H9 (cell line): ENCODE measurements around the gene C16orf86. TPM values are rescaled to one million over a fixed set of nuclear protein-coding genes. Genes with fewer than 3 reads are reported as not detected.
A peak's percentile ranks its signal among the peaks of the same experiment; 100 is the strongest.

Experiments
- DNase-seq: peaks from one replicate; pipeline ENCODE4 v3.0.0-alpha.2; 2017
- H2AFZ ChIP-seq: one replicate; pipeline ENCODE4 v1.6.1; 2013; ENCODE audit warnings: mild to moderate bottlenecking, low read length, control low read depth, moderate library complexity
- H2AK5ac ChIP-seq: 2 replicates; pipeline ENCODE4 v1.6.1; 2013; ENCODE audit warnings: low read length, control low read depth, mixed read lengths; ENCODE audit not compliant: insufficient read length
- H2BK120ac ChIP-seq: one replicate; pipeline ENCODE4 v1.6.1; 2013; ENCODE audit warnings: low read depth, mild to moderate bottlenecking, low read length, control low read depth, inconsistent platforms; ENCODE audit not compliant: poor library complexity, severe bottlenecking
- H2BK12ac ChIP-seq: 2 replicates; pipeline ENCODE4 v1.6.1; 2013; ENCODE audit warnings: low read length, control low read depth, mixed read lengths, low read depth; ENCODE audit not compliant: insufficient read length
- H2BK15ac ChIP-seq: 2 replicates; pipeline ENCODE4 v1.6.1; 2013; ENCODE audit warnings: low read depth, low read length, control low read depth
- H2BK20ac ChIP-seq: one replicate; pipeline ENCODE4 v1.6.1; 2013; ENCODE audit warnings: low read depth, mild to moderate bottlenecking, low read length, control low read depth, inconsistent platforms; ENCODE audit not compliant: poor library complexity, severe bottlenecking
- H2BK5ac ChIP-seq: 2 replicates; pipeline ENCODE4 v1.6.1; 2013; ENCODE audit warnings: low read length, control low read depth, mixed read lengths; ENCODE audit not compliant: insufficient read length
- H3K14ac ChIP-seq: 2 replicates; pipeline ENCODE4 v1.6.1; 2013; ENCODE audit warnings: low read length, control low read depth; ENCODE audit not compliant: insufficient read depth
- H3K18ac ChIP-seq: 2 replicates; pipeline ENCODE4 v1.6.1; 2013; ENCODE audit warnings: low read depth, mild to moderate bottlenecking, mixed read lengths, low read length, control low read depth; ENCODE audit not compliant: insufficient read length
- H3K23ac ChIP-seq: 2 replicates; pipeline ENCODE4 v1.6.1; 2013; ENCODE audit warnings: low read length, control low read depth, mixed read lengths, low read depth; ENCODE audit not compliant: insufficient read length
- H3K23me2 ChIP-seq: 2 replicates; pipeline ENCODE4 v1.6.1; 2013; ENCODE audit warnings: low read depth, mild to moderate bottlenecking, mixed read lengths, low read length, control low read depth; ENCODE audit not compliant: insufficient read length, poor library complexity, severe bottlenecking
- H3K27ac ChIP-seq: 2 replicates; pipeline ENCODE4 v1.5.1; 2013; ENCODE audit warnings: low read length, control low read depth, mixed read lengths, low read depth; ENCODE audit not compliant: insufficient read length
- H3K27me3 ChIP-seq: 2 replicates; pipeline ENCODE4 v1.6.1; 2013; ENCODE audit warnings: low read length, control low read depth, inconsistent platforms; ENCODE audit not compliant: insufficient read depth
- H3K4ac ChIP-seq: 2 replicates; pipeline ENCODE4 v1.6.1; 2013; ENCODE audit warnings: low read depth, mild to moderate bottlenecking, control low read depth, inconsistent platforms, low read length, moderate library complexity
- H3K4me1 ChIP-seq: 2 replicates; pipeline ENCODE4 v1.6.1; 2013; ENCODE audit warnings: low read length, control low read depth, inconsistent platforms; ENCODE audit not compliant: insufficient read depth
- H3K4me2 ChIP-seq: 2 replicates; pipeline ENCODE4 v1.6.1; 2013; ENCODE audit warnings: low read length, control low read depth, mixed read lengths; ENCODE audit not compliant: insufficient read length, insufficient read depth
- H3K56ac ChIP-seq: 2 replicates; pipeline ENCODE4 v1.6.1; 2013; ENCODE audit warnings: low read depth, mild to moderate bottlenecking, mixed read lengths, low read length, control low read depth; ENCODE audit not compliant: insufficient read length
- H3K79me1 ChIP-seq: 2 replicates; pipeline ENCODE4 v1.6.1; 2013; ENCODE audit warnings: low read depth, mild to moderate bottlenecking, moderate library complexity, low read length, control low read depth, inconsistent platforms; ENCODE audit not compliant: insufficient read depth, poor library complexity, severe bottlenecking
- H3K79me2 ChIP-seq: 2 replicates; pipeline ENCODE4 v1.6.1; 2013; ENCODE audit warnings: low read length, control low read depth, inconsistent platforms; ENCODE audit not compliant: insufficient read depth
- H3K9ac ChIP-seq: 2 replicates; pipeline ENCODE4 v1.6.1; 2013; ENCODE audit warnings: low read length, control low read depth, mixed read lengths; ENCODE audit not compliant: insufficient read length; ENCODE audit errors: extremely low read depth
- H3K9me3 ChIP-seq: one replicate; pipeline ENCODE4 v1.6.1; 2013; ENCODE audit warnings: low read depth, low read length, inconsistent platforms; ENCODE audit not compliant: control insufficient read depth
- H3T11ph ChIP-seq: one replicate; pipeline ENCODE4 v1.6.1; 2013; ENCODE audit warnings: mild to moderate bottlenecking, low read length, control low read depth, inconsistent platforms
- H4K20me1 ChIP-seq: one replicate; pipeline ENCODE4 v1.6.1; 2013; ENCODE audit not compliant: control insufficient read depth, insufficient read length, insufficient read depth
- H4K5ac ChIP-seq: 2 replicates; pipeline ENCODE4 v1.6.1; 2013; ENCODE audit warnings: low read depth, mild to moderate bottlenecking, mixed read lengths, low read length, control low read depth; ENCODE audit not compliant: insufficient read length
- H4K8ac ChIP-seq: replicated peaks from 2 replicates; pipeline ENCODE4 v1.6.1; 2013; ENCODE audit warnings: low read length, control low read depth, mixed read lengths, low read depth; ENCODE audit not compliant: insufficient read length
- H4K91ac ChIP-seq: 2 replicates; pipeline ENCODE4 v1.6.1; 2013; ENCODE audit warnings: low read depth, mild to moderate bottlenecking, moderate library complexity, mixed read lengths, low read length, control low read depth; ENCODE audit not compliant: insufficient read length
- H3K27ac Mint-ChIP-seq, 3 experiments: 2 replicates in 2 of 3; 3 replicates in 1 of 3; pipeline ENCODE4 v1.8.0; 2020 to 2021; ENCODE audit warnings: mixed read lengths in 3 of 3, mild to moderate bottlenecking in 1 of 3, moderate library complexity in 1 of 3
- H3K27me3 Mint-ChIP-seq: 2 replicates; pipeline ENCODE4 v1.8.0; 2021; ENCODE audit warnings: low read depth, mild to moderate bottlenecking, moderate library complexity, mixed read lengths
- H3K36me3 Mint-ChIP-seq, 3 experiments: 2 replicates in 2 of 3; 3 replicates in 1 of 3; pipeline ENCODE4 v1.8.0; 2020 to 2021; ENCODE audit warnings: low read depth in 3 of 3, mixed read lengths in 3 of 3; ENCODE audit not compliant: insufficient read depth in 1 of 3
- H3K4me1 Mint-ChIP-seq, 2 experiments: 2 replicates each; pipeline ENCODE4 v1.8.0; 2020; ENCODE audit warnings: mixed read lengths in 2 of 2
- H3K4me3 Mint-ChIP-seq, 2 experiments: 2 replicates in 1 of 2; 3 replicates in 1 of 2; pipeline ENCODE4 v1.8.0; 2020 to 2021; ENCODE audit warnings: mild to moderate bottlenecking in 2 of 2, mixed read lengths in 2 of 2, moderate library complexity in 1 of 2
- H3K9me3 Mint-ChIP-seq, 2 experiments: 2 replicates in 1 of 2; 3 replicates in 1 of 2; pipeline ENCODE4 v1.8.0; 2020; ENCODE audit warnings: mild to moderate bottlenecking in 2 of 2, mixed read lengths in 2 of 2, moderate library complexity in 1 of 2
- CTCF ChIP-seq: fragments of 200-600 bp; sonication (generic); conservative IDR thresholded peaks from 3 replicates; pipeline ENCODE4 v1.8.0; 2021; ENCODE audit warnings: antibody characterized with exemption, mild to moderate bottlenecking
- WGBS: extraction: QIAGEN DNeasy Blood & Tissue Kit; methylation state at CpG from one replicate; pipeline ENCODE4 v1.1.7; 2013; ENCODE audit warnings: missing lambda C conversion rate, low lambda C conversion rate, mixed read lengths; ENCODE audit not compliant: insufficient read length; ENCODE audit errors: extremely low coverage; 5-methylcytosine and 5-hydroxymethylcytosine counted together
- total RNA-seq: library from RNA; stranded (reverse); gene quantifications from 2 replicates; pipeline ENCODE4 v1.2.1, GENCODE V29; 2021

C16orf86 gene
- total RNA-seq, 1 experiment from 2014 or later, result 1.5 TPM

- no peak overlapping the region for H3K27ac ChIP-seq
- no peak overlapping the region for H3K56ac ChIP-seq
- no peak overlapping the region for H3K23ac ChIP-seq
- H2BK20ac ChIP-seq, result no peak overlapping the region
- H3K9me3 ChIP-seq, result no peaks in the 10 kb centered on the region
- H3T11ph ChIP-seq, result no peak overlapping the region
- H4K8ac ChIP-seq, result no peak overlapping the region
- no peak overlapping the region for H2BK15ac ChIP-seq
- peak; percentile 69 for DNase-seq
- no peak overlapping the region for H3K18ac ChIP-seq
- Mint-ChIP-seq H3K4me3 (0 out of 5 replicates have a peak overlapping the region, but pooled peaks of 1 of the 2 experiments have one; percentile 68), H3K36me3 (peaks cover 12 to 48% (median 39%) of the 10 kb centered on the region in 3 experiments), H3K4me1 (peaks cover 2 to 6% of the 10 kb centered on the region in 2 experiments; a peak in 3 of 4 replicates), H3K27ac (no peak overlapping the region), H3K27me3 (peaks cover 5% of the 10 kb centered on the region), H3K9me3 (no peaks in the 10 kb centered on the region; a peak in 1 of 5 replicates)
- no peak for TF ChIP-seq CTCF
- H2AK5ac ChIP-seq, result no peak overlapping the region
- H3K79me1 ChIP-seq, result no peaks in the 10 kb centered on the region
- no peak overlapping the region for H2AFZ ChIP-seq
- WGBS, result no CpG with 5 or more reads among the region's 59 CpGs
- H3K14ac ChIP-seq, result no peak overlapping the region
- no peak overlapping the region for H4K91ac ChIP-seq
- no peak overlapping the region for H2BK5ac ChIP-seq
- no peaks in the 10 kb centered on the region; the same call in 1 of the 2 replicates for H3K27me3 ChIP-seq
- no peak overlapping the region for H3K9ac ChIP-seq
- no peaks in the 10 kb centered on the region for H3K4me1 ChIP-seq
- no peaks in the 10 kb centered on the region for H4K20me1 ChIP-seq
- no peaks in the 10 kb centered on the region for H3K79me2 ChIP-seq
- H2BK120ac ChIP-seq, result no peak overlapping the region
- no peak overlapping the region for H3K4me2 ChIP-seq
- no peak overlapping the region for H2BK12ac ChIP-seq
- H3K4ac ChIP-seq, result no peak overlapping the region
- H4K5ac ChIP-seq, result no peak overlapping the region
- H3K23me2 ChIP-seq, result peaks cover 3% of the 10 kb centered on the region
Observed at GRCh38 chr16:67652578-67653127, 14.0 kb upstream of the C16orf86 start.
